K562 (cell line): ENCODE results near the gene HCN1.

Experiments used
- BRCA1 ChIP-seq, 2 experiments: fragments of 450-650 bp in 1 of 2; sonication (generic) in 1 of 2; formaldehyde crosslinking in 1 of 2; IDR thresholded peaks; 2 replicates each; pipeline versions ENCODE4 v1.5.0 to v1.6.1; 2017 to 2020; ENCODE audit warnings: mild to moderate bottlenecking in 1 of 2, missing genetic modification reagents in 1 of 2
- CC2D1A ChIP-seq: fragments of 450-650 bp; IDR thresholded peaks from 2 replicates; pipeline ENCODE4 v1.6.1; 2017; ENCODE audit warnings: mild to moderate bottlenecking
- CTCF ChIP-seq, 3 experiments: IDR thresholded peaks in 2 of 3; conservative IDR thresholded peaks in 1 of 3; 2 replicates each; pipeline ENCODE4 v1.5.1; 2011 to 2012; ENCODE audit warnings: low read length in 3 of 3, mild to moderate bottlenecking in 3 of 3, control low read depth in 2 of 3, improper control_type of control experiment in 1 of 3, inconsistent platforms in 1 of 3, low read depth in 1 of 3, mixed read lengths in 1 of 3, moderate library complexity in 1 of 3; ENCODE audit not compliant: insufficient read depth in 2 of 3
- NR2C2 ChIP-seq, 2 experiments: fragments of 200-800 bp in 1 of 2; sonication (Bioruptor generic) in 1 of 2; sonication (generic) in 1 of 2; formaldehyde crosslinking in 1 of 2; IDR thresholded peaks; 2 replicates each; pipeline versions ENCODE4 v1.6.1 to v1.8.0; 2016 to 2022; ENCODE audit warnings: mild to moderate bottlenecking in 1 of 2, missing compliant biosample characterization in 1 of 2, missing genetic modification characterization in 1 of 2, missing genetic modification reagents in 1 of 2
- POLR2A ChIP-seq: fragments of 450-650 bp; conservative IDR thresholded peaks from 2 replicates; pipeline ENCODE4 v1.6.1; 2016
- RAD21 ChIP-seq, 2 experiments: fragments of 250-450 bp in 1 of 2; fragments of 450-650 bp in 1 of 2; sonication (Bioruptor Pico) in 1 of 2; formaldehyde crosslinking in 1 of 2; IDR thresholded peaks in 1 of 2; conservative IDR thresholded peaks in 1 of 2; 2 replicates each; pipeline versions ENCODE4 v1.4.0 to v1.8.0; 2020 to 2022; ENCODE audit warnings: mild to moderate bottlenecking in 2 of 2, moderate library complexity in 1 of 2
- TF ChIP-seq, protein P1 (sequence below): sonication (generic); formaldehyde crosslinking; IDR thresholded peaks from 2 replicates; pipeline ENCODE4 v1.8.0; 2023; ENCODE audit warnings: mild to moderate bottlenecking, missing genetic modification reagents

DNA sequence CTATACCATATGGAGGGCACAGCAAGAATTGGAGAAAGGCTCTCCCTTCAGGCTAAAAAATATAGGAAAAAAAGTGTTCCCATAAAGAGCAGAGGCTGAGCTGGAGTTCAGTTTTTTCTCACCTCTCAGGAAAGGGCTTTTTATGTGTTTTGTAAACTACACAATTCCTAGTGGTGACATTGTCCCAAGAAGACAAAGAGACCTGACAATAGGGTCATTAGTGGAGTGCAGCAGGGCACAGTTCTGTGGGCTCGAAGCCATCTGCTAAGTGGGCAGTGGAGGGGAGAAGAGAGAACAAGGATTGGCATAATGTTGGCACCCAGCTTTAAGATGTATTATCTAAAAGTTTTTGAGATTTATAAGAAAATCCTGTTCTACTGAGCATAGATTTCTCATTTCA is 162.5 kb downstream of the HCN1 start:
- no peak for TF ChIP-seq RAD21 (CRISPR knock-in tag; conservative IDR thresholded peaks at IDR 0.05 in 1 of 2, IDR thresholded peaks at IDR 0.05 in 1 of 2)
- TF ChIP-seq, protein P1, sequence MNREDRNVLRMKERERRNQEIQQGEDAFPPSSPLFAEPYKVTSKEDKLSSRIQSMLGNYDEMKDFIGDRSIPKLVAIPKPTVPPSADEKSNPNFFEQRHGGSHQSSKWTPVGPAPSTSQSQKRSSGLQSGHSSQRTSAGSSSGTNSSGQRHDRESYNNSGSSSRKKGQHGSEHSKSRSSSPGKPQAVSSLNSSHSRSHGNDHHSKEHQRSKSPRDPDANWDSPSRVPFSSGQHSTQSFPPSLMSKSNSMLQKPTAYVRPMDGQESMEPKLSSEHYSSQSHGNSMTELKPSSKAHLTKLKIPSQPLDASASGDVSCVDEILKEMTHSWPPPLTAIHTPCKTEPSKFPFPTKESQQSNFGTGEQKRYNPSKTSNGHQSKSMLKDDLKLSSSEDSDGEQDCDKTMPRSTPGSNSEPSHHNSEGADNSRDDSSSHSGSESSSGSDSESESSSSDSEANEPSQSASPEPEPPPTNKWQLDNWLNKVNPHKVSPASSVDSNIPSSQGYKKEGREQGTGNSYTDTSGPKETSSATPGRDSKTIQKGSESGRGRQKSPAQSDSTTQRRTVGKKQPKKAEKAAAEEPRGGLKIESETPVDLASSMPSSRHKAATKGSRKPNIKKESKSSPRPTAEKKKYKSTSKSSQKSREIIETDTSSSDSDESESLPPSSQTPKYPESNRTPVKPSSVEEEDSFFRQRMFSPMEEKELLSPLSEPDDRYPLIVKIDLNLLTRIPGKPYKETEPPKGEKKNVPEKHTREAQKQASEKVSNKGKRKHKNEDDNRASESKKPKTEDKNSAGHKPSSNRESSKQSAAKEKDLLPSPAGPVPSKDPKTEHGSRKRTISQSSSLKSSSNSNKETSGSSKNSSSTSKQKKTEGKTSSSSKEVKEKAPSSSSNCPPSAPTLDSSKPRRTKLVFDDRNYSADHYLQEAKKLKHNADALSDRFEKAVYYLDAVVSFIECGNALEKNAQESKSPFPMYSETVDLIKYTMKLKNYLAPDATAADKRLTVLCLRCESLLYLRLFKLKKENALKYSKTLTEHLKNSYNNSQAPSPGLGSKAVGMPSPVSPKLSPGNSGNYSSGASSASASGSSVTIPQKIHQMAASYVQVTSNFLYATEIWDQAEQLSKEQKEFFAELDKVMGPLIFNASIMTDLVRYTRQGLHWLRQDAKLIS (CRISPR knock-in tag), result no peak
- TF ChIP-seq CTCF (IDR thresholded peaks at IDR 0.05 in 2 of 3, conservative IDR thresholded peaks at IDR 0.05 in 1 of 3; ENCODE audit: insufficient read depth in 2 of 3, low read depth in 1 of 3, low read length in 3 of 3), result no peak
- no peak for TF ChIP-seq NR2C2 (CRISPR knock-in tag; IDR thresholded peaks at IDR 0.05)
- no peak for TF ChIP-seq NR2C2 (tag; IDR thresholded peaks at IDR 0.05)
- no peak for TF ChIP-seq POLR2A
- no peak for TF ChIP-seq CC2D1A
- TF ChIP-seq BRCA1 (IDR thresholded peaks at IDR 0.05), result no peak
- TF ChIP-seq BRCA1 (CRISPR knock-in tag; IDR thresholded peaks at IDR 0.05), result no peak
